DND-41 (cell line): ENCODE measurements around the gene STRADA.

ENCODE experiments used
- ATAC-seq: fragments of 200-7000 bp; cut with Tn5 transposase; 3 replicates; pipeline ENCODE4 v1.9.1; 2021; ENCODE audit warnings: low read depth; ENCODE audit not compliant: insufficient read depth
- DNase-seq: peaks from one replicate; pipeline ENCODE4 v3.0.0-alpha.2; 2020
- H2AFZ ChIP-seq: 2 replicates; pipeline ENCODE4 v1.6.0; 2012; ENCODE audit warnings: low read depth, low read length
- H3K27ac ChIP-seq: 2 replicates; pipeline ENCODE4 v1.5.1; 2012; ENCODE audit warnings: low read length, inconsistent platforms
- H3K27me3 ChIP-seq: fragments of 200-600 bp; sonication (generic); 2 replicates; pipeline ENCODE4 v1.6.0; 2012; ENCODE audit warnings: low read length, mild to moderate bottlenecking, inconsistent platforms; ENCODE audit not compliant: insufficient read depth, poor library complexity
- H3K36me3 ChIP-seq: 2 replicates; pipeline ENCODE4 v1.5.1; 2012; ENCODE audit warnings: low read length, inconsistent platforms; ENCODE audit not compliant: insufficient read depth
- H3K4me1 ChIP-seq: 2 replicates; pipeline ENCODE4 v1.5.1; 2012; ENCODE audit warnings: mild to moderate bottlenecking, low read length; ENCODE audit not compliant: insufficient read depth
- H3K4me2 ChIP-seq: 2 replicates; pipeline ENCODE4 v1.6.0; 2012; ENCODE audit warnings: mild to moderate bottlenecking, moderate library complexity, low read length, inconsistent platforms; ENCODE audit not compliant: insufficient read depth
- H3K4me3 ChIP-seq, 2 experiments: fragments of 200-600 bp in 1 of 2; shearing (Covaris generic) in 1 of 2; 2 replicates each; pipeline ENCODE4 v1.5.1; 2012 to 2016; ENCODE audit warnings: inconsistent platforms in 2 of 2, low read length in 2 of 2, mild to moderate bottlenecking in 2 of 2, low read depth in 1 of 2, moderate library complexity in 1 of 2
- H3K79me2 ChIP-seq: 2 replicates; pipeline ENCODE4 v1.6.0; 2012; ENCODE audit warnings: low read length, inconsistent platforms; ENCODE audit not compliant: insufficient read depth
- H3K9ac ChIP-seq: 2 replicates; pipeline ENCODE4 v1.6.0; 2012; ENCODE audit warnings: low read depth, mild to moderate bottlenecking, inconsistent platforms, low read length, moderate library complexity
- H3K9me3 ChIP-seq: 2 replicates; pipeline ENCODE4 v1.5.1; 2012; ENCODE audit warnings: low read length, moderate library complexity, mild to moderate bottlenecking, inconsistent platforms; ENCODE audit not compliant: insufficient read depth, severe bottlenecking
- H4K20me1 ChIP-seq: 2 replicates; pipeline ENCODE4 v1.6.0; 2012; ENCODE audit warnings: low read length; ENCODE audit not compliant: insufficient read depth
- CTCF ChIP-seq: IDR thresholded peaks from 2 replicates; pipeline ENCODE4 v1.5.1; 2012; ENCODE audit warnings: borderline replicate concordance, low read length, moderate library complexity, mild to moderate bottlenecking; ENCODE audit not compliant: poor library complexity, severe bottlenecking; ENCODE audit errors: extremely low read depth
- EZH2 ChIP-seq: IDR thresholded peaks from 3 replicates; pipeline ENCODE4 v1.6.1; 2012; ENCODE audit warnings: borderline replicate concordance, low read depth, mild to moderate bottlenecking, moderate library complexity, low read length, inconsistent platforms; ENCODE audit not compliant: severe bottlenecking

Gene STRADA

GRCh38 chr17:63680700-63681099 lies 60.9 kb downstream of the STRADA start:
- DNase-seq: no peak
- no peak for ATAC-seq
- Histone ChIP-seq H3K4me2 (no peak overlapping the region), H3K79me2 (0 out of 2 replicates have a peak, but pooled peaks cover 2% of the 10 kb centered on the region), H3K27me3 (no peaks in the 10 kb centered on the region), H3K4me3 (no peak overlapping the region), H3K27ac (no peak overlapping the region), H3K36me3 (peaks cover 95% of the 10 kb centered on the region), H4K20me1 (no peaks in the 10 kb centered on the region), H3K9me3 (no peaks in the 10 kb centered on the region), H3K4me1 (no peaks in the 10 kb centered on the region), H2AFZ (no peak overlapping the region), H3K9ac (no peak overlapping the region)
- TF ChIP-seq EZH2 (no peak), CTCF (no peak)

- ATAC-seq: no peak
These were observed 62.4 kb downstream of the STRADA start for GRCh38 chr17:63679214-63679613.

GRCh38 chr17:63676584-63676983 lies 65.0 kb downstream of the STRADA start:
- Histone ChIP-seq H3K27me3 (no peaks in the 10 kb centered on the region), H3K4me3 (no peak overlapping the region)
- no peak for DNase-seq

More at GRCh38 chr17:63679214-63679613, 62.4 kb downstream of the STRADA start:
- no peak for DNase-seq
- Histone ChIP-seq H3K9me3 (no peaks in the 10 kb centered on the region), H3K27ac (no peak overlapping the region), H3K27me3 (no peaks in the 10 kb centered on the region), H3K4me2 (no peak overlapping the region), H2AFZ (no peak overlapping the region), H3K9ac (no peak overlapping the region), H3K4me3 (no peak overlapping the region), H3K4me1 (no peaks in the 10 kb centered on the region), H3K79me2 (0 out of 2 replicates have a peak, but pooled peaks cover 2% of the 10 kb centered on the region), H3K36me3 (peaks cover 93% of the 10 kb centered on the region), H4K20me1 (no peaks in the 10 kb centered on the region)
- TF ChIP-seq CTCF (peak; percentile 23), EZH2 (no peak)

More at GRCh38 chr17:63676584-63676983, 65.0 kb downstream of the STRADA start:
- H3K9me3 ChIP-seq: no peaks in the 10 kb centered on the region
- no peak overlapping the region for H3K9ac ChIP-seq
- no peaks in the 10 kb centered on the region for H3K4me1 ChIP-seq
- peaks cover 85% of the 10 kb centered on the region for H3K36me3 ChIP-seq
- TF ChIP-seq CTCF (no peak), EZH2 (no peak)
- H3K4me2 ChIP-seq: no peak overlapping the region
- H3K27ac ChIP-seq: no peak overlapping the region
- H3K79me2 ChIP-seq: 0 out of 2 replicates have a peak, but pooled peaks cover under 1% of the 10 kb centered on the region
- no peak for ATAC-seq
- H2AFZ ChIP-seq: no peak overlapping the region
- no peaks in the 10 kb centered on the region for H4K20me1 ChIP-seq
